Ectodermal cell (in vitro differentiated cells): Measurements from ENCODE around the gene IQUB.
"Not testable (repeated sequence)": the region's sequence is repeated elsewhere in the genome, so short reads cannot be mapped to it uniquely, and the experiment has no call there.

Experiments
- H3K27ac ChIP-seq: 2 replicates; pipeline ENCODE4 v1.7.0; 2013; ENCODE audit warnings: mild to moderate bottlenecking, low read depth, low read length; ENCODE audit not compliant: insufficient read depth, poor library complexity, severe bottlenecking
- H3K27me3 ChIP-seq: 2 replicates; pipeline ENCODE4 v1.7.0; 2013; ENCODE audit warnings: mild to moderate bottlenecking, low read length; ENCODE audit not compliant: insufficient read depth, control insufficient read depth, poor library complexity, severe bottlenecking
- H3K36me3 ChIP-seq: one replicate; pipeline ENCODE4 v1.7.0; 2013; ENCODE audit warnings: low read length; ENCODE audit not compliant: control insufficient read depth, insufficient read depth
- H3K4me1 ChIP-seq: one replicate; pipeline ENCODE4 v1.7.0; 2013; ENCODE audit warnings: low read length; ENCODE audit not compliant: control insufficient read depth, insufficient read depth
- H3K4me3 ChIP-seq: 2 replicates; pipeline ENCODE4 v1.7.0; 2013; ENCODE audit warnings: low read depth, low read length, control low read depth; ENCODE audit not compliant: insufficient read depth
- H3K9me3 ChIP-seq: 2 replicates; pipeline ENCODE4 v1.7.0; 2013; ENCODE audit warnings: mild to moderate bottlenecking, low read length, moderate library complexity; ENCODE audit not compliant: control insufficient read depth
- WGBS, 2 experiments: methylation state at CpG; one replicate each; pipeline ENCODE4 v1.1.7; 2013; ENCODE audit warnings: missing lambda C conversion rate in 2 of 2; 5-methylcytosine and 5-hydroxymethylcytosine counted together

The IQUB gene

GRCh38 chr7:123570390-123571182 is 36.2 kb upstream of the IQUB start:
- Histone ChIP-seq H3K4me1 (no peaks in the 10 kb centered on the region), H3K36me3 (no peaks in the 10 kb centered on the region), H3K4me3 (no peak overlapping the region), H3K27me3 (no peaks in the 10 kb centered on the region), H3K9me3 (no peaks in the 10 kb centered on the region), H3K27ac (no peak overlapping the region)
- 85 to 92% methylated on average over 3 to 4 of the region's 4 CpGs for WGBS, 2 experiments

- Histone ChIP-seq H3K9me3 (no peaks in the 10 kb centered on the region), H3K4me3 (no peak overlapping the region), H3K27me3 (no peaks in the 10 kb centered on the region), H3K4me1 (no peaks in the 10 kb centered on the region), H3K36me3 (no peaks in the 10 kb centered on the region), H3K27ac (no peak overlapping the region)
- 94 to 96% methylated on average over 2 of the region's 2 CpGs for WGBS, 2 experiments
Observed at GRCh38 chr7:123569352-123570010, 35.1 kb upstream of the IQUB start.

- no peaks in the 10 kb centered on the region for H3K9me3 ChIP-seq
- no peak overlapping the region for H3K4me3 ChIP-seq
- H3K27ac ChIP-seq: no peak overlapping the region
- no peaks in the 10 kb centered on the region for H3K27me3 ChIP-seq
- no peaks in the 10 kb centered on the region for H3K36me3 ChIP-seq
- H3K4me1 ChIP-seq: no peaks in the 10 kb centered on the region
Observed at GRCh38 chr7:123562121-123562520, 27.7 kb upstream of the IQUB start.

GRCh38 chr7:123558289-123558874 is 24.0 kb upstream of the IQUB start:
- H3K4me1 ChIP-seq: no peaks in the 10 kb centered on the region
- H3K4me3 ChIP-seq: peak overlapping the region; percentile 99
- no peaks in the 10 kb centered on the region for H3K27me3 ChIP-seq
- H3K36me3 ChIP-seq: no peaks in the 10 kb centered on the region
- no peaks in the 10 kb centered on the region for H3K9me3 ChIP-seq
- no peak overlapping the region for H3K27ac ChIP-seq
- 91 to 97% methylated on average over 4 of the region's 4 CpGs for WGBS, 2 experiments

- H3K27me3 ChIP-seq: no peaks in the 10 kb centered on the region
- H3K4me1 ChIP-seq: no peaks in the 10 kb centered on the region
- H3K9me3 ChIP-seq: no peaks in the 10 kb centered on the region
- peak within 1 kb of the TSS; percentile 99 for H3K4me3 ChIP-seq
- no peaks in the 10 kb centered on the region for H3K36me3 ChIP-seq
- 8 to 9% methylated on average over 40 of the region's 40 CpGs for WGBS, 2 experiments
- peak within 1 kb of the TSS; percentile 85 for H3K27ac ChIP-seq
Observed at GRCh38 chr7:123557398-123558288, 23.2 kb upstream of the IQUB start, which contains the start of gene NDUFA5. Gene NDUFA5, minus strand, starts transcription at chr7:123557818. Its CDS starts 23 bp downstream, at chr7:123557795.

- H3K27ac ChIP-seq: peak overlapping the region; percentile 85
Observed at GRCh38 chr7:123557016-123557397, 22.6 kb upstream of the IQUB start.

GRCh38 chr7:123555484-123555883 is 21.1 kb upstream of the IQUB start:
- H3K9me3 ChIP-seq: no peaks in the 10 kb centered on the region
- H3K27me3 ChIP-seq: no peaks in the 10 kb centered on the region
- H3K4me3 ChIP-seq: no peak overlapping the region
- no peaks in the 10 kb centered on the region for H3K36me3 ChIP-seq
- no peak overlapping the region for H3K27ac ChIP-seq
- no peaks in the 10 kb centered on the region for H3K4me1 ChIP-seq

More at GRCh38 chr7:123557016-123557397, 22.6 kb upstream of the IQUB start:
- H3K4me1 ChIP-seq: no peaks in the 10 kb centered on the region
- 6 to 10% methylated on average over 12 of the region's 12 CpGs for WGBS, 2 experiments
- no peaks in the 10 kb centered on the region for H3K27me3 ChIP-seq
- H3K4me3 ChIP-seq: peak overlapping the region; percentile 99
- H3K36me3 ChIP-seq: no peaks in the 10 kb centered on the region
- H3K9me3 ChIP-seq: no peaks in the 10 kb centered on the region

GRCh38 chr7:123553159-123553558 is 18.8 kb upstream of the IQUB start:
- 87 to 90% methylated on average over 2 to 3 of the region's 3 CpGs for WGBS, 2 experiments
- Histone ChIP-seq H3K9me3 (no peaks in the 10 kb centered on the region), H3K4me1 (no peaks in the 10 kb centered on the region), H3K27ac (no peak overlapping the region), H3K27me3 (no peaks in the 10 kb centered on the region), H3K36me3 (no peaks in the 10 kb centered on the region), H3K4me3 (no peak overlapping the region)

- Histone ChIP-seq H3K36me3 (no peaks in the 10 kb centered on the region), H3K9me3 (no peaks in the 10 kb centered on the region), H3K4me1 (no peaks in the 10 kb centered on the region), H3K4me3 (no peak overlapping the region), H3K27me3 (no peaks in the 10 kb centered on the region), H3K27ac (no peak overlapping the region)
- WGBS, 2 experiments: 95 to 96% methylated on average over 2 of the region's 2 CpGs
Observed at GRCh38 chr7:123552641-123553040, 18.2 kb upstream of the IQUB start.

- not testable (repeated sequence) for H3K36me3 ChIP-seq, H3K27ac ChIP-seq, H3K9me3 ChIP-seq, H3K4me3 ChIP-seq, H3K27me3 ChIP-seq, H3K4me1 ChIP-seq
Observed at GRCh38 chr7:123552134-123552533, 17.7 kb upstream of the IQUB start.
